ENCODE data around the gene PTH1R.

The PTH1R gene

DNA sequence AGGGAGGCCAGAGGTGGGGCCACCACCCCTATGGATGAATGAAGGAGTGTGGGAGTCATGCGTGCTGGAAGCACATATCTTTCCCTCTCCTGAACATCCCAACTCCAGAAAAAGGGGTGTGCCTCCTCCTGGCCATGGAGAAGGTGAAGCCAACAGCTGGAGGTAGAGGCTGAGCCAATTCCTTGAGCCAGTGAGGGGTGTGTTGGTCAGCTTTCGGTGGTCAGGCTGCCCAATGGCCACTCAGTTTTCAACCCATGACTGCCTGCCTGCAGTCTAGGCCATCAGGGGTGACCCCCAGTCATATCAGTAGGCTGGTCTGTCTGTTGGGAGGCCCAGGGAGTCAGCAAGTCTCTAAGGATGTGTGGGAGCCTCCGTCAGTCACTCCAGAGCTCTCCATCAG lies 13.6 kb downstream of the PTH1R start:
- H3K4me3 ChIP-seq (ENCODE audit: low read depth, low read length), result no peak overlapping the region
- DNase-seq (ENCODE audit: low read depth), result no peak
- TF ChIP-seq, protein P1, sequence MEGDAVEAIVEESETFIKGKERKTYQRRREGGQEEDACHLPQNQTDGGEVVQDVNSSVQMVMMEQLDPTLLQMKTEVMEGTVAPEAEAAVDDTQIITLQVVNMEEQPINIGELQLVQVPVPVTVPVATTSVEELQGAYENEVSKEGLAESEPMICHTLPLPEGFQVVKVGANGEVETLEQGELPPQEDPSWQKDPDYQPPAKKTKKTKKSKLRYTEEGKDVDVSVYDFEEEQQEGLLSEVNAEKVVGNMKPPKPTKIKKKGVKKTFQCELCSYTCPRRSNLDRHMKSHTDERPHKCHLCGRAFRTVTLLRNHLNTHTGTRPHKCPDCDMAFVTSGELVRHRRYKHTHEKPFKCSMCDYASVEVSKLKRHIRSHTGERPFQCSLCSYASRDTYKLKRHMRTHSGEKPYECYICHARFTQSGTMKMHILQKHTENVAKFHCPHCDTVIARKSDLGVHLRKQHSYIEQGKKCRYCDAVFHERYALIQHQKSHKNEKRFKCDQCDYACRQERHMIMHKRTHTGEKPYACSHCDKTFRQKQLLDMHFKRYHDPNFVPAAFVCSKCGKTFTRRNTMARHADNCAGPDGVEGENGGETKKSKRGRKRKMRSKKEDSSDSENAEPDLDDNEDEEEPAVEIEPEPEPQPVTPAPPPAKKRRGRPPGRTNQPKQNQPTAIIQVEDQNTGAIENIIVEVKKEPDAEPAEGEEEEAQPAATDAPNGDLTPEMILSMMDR (conservative IDR thresholded peaks at IDR 0.05; ENCODE audit: low read depth, low read length), result no peak

DNA sequence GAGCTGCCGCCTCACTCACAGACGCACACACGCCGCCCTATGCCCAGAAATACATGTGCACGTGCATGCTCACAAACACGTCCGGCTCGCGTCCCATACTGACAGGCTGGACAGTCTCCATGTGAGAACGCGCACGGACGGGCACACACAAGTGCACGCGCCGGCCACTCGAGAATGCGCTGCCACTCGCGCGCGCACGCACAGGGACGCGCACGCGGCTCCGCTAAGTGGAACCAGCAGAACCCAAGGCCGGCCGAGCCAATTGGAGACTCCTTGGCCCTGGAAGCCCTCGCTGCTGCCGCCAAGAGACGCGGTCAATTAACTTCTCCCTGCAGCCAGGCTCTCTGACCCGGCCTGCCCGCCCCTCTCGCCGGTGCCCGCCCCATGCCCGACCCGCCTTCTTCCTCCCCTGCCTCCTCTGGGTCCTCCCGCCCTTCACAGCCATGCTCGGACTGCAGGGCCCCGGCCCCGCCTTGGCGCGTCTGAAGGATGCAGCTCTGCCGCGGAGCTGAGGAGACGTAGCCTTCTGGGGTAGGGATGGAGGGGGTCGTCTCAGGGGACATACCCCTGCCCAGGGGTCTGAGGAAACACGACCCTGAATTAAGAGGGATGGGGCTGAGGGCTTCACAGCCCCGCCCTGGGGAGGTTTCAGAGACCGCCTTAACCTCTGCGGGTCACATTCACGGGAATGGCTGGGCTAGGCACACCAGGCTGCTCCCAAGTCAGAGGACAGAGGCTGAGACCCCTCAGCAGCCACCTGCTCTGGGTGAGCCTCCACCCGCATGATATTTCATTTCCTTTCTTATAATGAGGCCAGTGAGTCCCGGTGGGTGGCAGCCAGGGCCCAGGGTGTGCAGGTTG lies 15.0 kb downstream of the PTH1R start:
- H3K4me3 ChIP-seq (ENCODE audit: low read depth, low read length), result peak overlapping the region; percentile 26
- DNase-seq (ENCODE audit: low read depth), result peak; percentile 30
- TF ChIP-seq, protein P1 (conservative IDR thresholded peaks at IDR 0.05; ENCODE audit: low read depth, low read length), result no peak

DNA sequence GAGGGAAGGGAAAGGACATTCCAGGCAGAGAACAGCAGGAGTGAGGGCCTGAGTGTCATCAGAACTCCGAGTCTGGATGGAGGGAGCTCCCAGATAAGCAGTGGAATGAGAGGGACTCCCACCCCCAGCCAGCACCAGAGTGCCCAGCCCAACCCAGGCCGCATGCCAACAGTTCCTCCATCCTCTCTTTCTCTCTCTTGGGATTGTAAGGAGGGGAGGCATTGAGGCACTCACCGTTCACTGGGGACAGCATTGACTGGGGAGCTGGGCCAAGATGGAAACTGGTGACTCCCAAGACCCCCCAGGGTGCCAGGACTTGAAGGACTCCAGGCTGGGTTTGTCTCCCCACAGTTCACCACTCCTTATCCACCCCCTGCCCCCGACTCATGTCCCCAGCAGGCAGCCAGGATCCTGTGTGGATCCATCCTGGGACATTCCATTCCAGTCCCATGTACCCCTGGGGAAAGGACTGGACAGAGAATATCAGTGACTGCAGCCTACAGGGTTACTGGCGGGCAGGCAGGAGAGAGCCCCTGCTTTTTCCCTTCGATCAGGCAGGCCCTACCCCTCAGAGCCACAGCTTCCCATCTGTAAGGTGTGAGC lies 15.7 kb downstream of the PTH1R start:
- no peak for DNase-seq (ENCODE audit: low read depth)
- H3K4me3 ChIP-seq (ENCODE audit: low read depth, low read length), result no peak overlapping the region

DNA sequence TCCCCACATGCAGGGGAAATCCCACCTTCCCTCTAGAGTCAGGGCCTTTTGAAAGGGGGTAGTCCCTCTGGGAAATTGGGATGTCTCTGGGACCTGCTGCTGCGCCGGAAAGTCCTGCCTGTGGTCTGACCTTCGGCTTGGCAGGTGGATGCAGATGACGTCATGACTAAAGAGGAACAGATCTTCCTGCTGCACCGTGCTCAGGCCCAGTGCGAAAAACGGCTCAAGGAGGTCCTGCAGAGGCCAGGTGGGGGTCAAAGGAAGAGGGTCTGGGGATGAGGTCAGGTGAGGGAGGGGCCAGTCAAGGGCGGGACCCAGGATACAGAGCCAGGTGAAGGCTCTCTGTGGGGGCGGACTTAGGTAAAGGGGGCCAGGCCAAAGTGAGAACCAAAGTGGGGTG lies 16.2 kb downstream of the PTH1R start:
- DNase-seq (ENCODE audit: low read depth), result no peak
- no peak overlapping the region for H3K4me3 ChIP-seq (ENCODE audit: low read depth, low read length)
- TF ChIP-seq, protein P1 (conservative IDR thresholded peaks at IDR 0.05; ENCODE audit: low read depth, low read length), result no peak

More for the DNA sequence above, 15.7 kb downstream of the PTH1R start:
- TF ChIP-seq, protein P1 (conservative IDR thresholded peaks at IDR 0.05; ENCODE audit: low read depth, low read length), result no peak

DNA sequence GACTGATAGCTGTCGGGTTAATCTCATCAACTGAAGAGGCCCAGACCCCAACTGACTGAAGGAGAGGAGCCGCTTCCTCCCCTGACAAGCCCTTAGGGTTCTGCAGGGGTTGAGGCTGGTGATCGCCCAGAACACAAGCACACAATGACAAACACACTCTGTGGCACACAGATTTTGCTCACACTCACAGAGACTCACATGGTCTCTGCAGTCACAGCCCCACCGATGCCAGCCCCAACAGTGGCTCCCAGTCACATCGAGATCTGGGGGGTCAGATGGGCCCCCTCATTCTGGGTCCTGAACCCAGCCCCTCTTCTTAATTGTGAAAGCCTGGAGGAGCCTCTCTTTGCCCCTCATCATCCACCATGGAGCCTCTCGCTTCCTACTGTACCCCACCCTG lies 16.7 kb downstream of the PTH1R start:
- DNase-seq (ENCODE audit: low read depth), result no peak
- no peak overlapping the region for H3K4me3 ChIP-seq (ENCODE audit: low read depth, low read length)
- TF ChIP-seq, protein P1 (conservative IDR thresholded peaks at IDR 0.05; ENCODE audit: low read depth, low read length), result no peak

DNA sequence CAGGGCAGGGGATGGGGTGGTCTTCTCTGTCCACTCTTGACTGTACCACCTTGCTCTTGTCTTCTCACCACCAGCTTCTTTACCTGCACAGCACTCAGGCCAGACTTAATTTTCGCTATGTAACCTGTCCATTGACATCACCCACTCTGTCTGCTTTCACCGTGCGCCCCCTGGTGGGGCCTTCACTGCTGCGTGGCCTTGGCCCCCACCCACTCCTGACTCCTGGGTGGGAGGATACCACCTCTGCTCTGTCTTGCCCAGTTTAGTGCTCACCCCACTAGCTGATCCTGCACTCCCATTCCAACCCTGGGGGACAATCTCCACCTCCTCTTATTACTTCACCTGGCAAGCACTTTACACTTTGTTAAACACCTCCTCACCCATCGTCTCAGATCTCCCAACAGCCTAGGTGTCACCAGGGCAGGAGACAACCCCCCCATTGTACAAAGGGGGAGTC lies 17.7 kb downstream of the PTH1R start:
- peak; percentile 64 for DNase-seq (ENCODE audit: low read depth)
- TF ChIP-seq, protein P1 (conservative IDR thresholded peaks at IDR 0.05; ENCODE audit: low read depth, low read length), result peak; percentile 99

More for the DNA sequence above, 17.7 kb downstream of the PTH1R start:
- no peak overlapping the region for H3K4me3 ChIP-seq (ENCODE audit: low read depth, low read length)

All from choroid plexus epithelial cell (primary cell).